KBM-7 (cell line): ENCODE measurements around the gene ALG2.

Experiments
- DNase-seq: peaks from one replicate; pipeline ENCODE4 v3.0.0-alpha.2; 2015
- in situ Hi-C: fragments of 300-500 bp; cut with MboI; formaldehyde crosslinking; loops from 2 replicates; pipeline ENCODE4 v1.14.3; 2020; ENCODE audit warnings: low sequenced_read_pairs, low pct_unique_long_range_greater_than_20kb, mixed read lengths

Gene ALG2

DNA sequence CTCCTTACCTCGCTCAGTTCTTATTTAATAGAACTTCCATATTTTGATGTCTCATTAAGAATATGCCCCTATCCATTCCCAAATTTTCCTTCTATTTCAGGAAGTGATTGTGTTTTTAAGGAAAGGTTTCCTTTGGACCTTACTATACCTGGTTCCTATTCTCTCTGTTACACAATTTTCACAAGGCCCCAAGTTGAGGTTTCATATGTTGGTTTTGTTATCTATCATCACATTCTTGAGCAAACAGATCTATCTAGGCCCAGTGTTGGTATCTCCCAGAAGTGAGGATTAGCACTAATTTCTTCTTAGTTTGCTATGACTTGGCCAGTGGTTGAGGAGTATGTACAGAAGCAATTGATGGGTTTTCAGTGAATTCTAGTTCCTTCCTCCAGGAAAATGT, 41.5 kb downstream of the ALG2 start:
- in situ Hi-C loops = loop anchor here (25.0 kb wide), 1 partner anchor 832 kb away; no protein-coding TSS in a partner anchor
- DNase-seq = no peak

DNA sequence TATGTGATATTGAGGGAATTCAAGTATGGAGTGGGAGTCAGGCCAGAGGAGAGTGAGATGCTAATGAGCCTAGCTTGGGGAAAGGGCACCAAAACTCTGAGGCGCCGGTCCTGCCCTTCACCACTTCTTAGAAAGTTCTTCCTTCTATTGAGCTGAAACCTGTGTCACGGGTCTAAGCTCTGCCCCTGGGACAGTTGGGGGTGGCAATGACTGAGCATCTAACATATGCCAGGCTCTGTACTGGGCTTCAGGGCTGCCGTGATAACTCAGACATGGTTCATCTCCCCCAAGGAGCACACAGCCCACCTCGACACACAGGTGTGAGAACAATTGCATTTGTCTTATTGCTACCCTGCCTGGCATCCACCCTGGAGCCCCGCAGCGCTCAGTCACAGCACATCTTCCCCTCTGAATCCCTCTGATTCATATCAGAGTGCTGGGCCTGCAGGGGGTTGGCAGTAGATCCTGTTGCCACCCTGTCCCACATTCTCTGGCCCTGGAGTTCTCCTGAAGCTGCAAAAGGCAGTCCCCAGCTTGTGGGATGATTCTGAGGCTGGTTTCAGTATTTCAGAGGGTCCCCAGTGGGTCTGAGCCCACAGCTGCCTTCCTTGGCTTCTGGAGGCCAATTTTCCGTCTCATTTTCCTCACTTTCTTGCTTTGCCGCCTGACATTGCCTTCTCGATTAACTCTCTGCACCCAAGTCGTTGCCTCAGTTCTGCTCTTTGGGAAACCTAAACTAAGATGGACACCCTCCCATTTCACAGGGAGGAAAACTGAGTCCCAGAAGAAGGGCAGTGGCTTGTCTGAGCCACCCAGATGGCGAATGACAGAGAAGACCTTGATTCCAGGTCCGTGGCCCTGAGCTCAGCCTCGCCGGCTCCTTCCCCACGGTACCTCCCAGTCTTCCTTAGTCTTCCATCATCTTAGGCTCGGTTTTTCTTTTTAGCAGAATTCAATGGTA, 42.5 kb downstream of the ALG2 start:
- in situ Hi-C loops = loop anchor here (25.0 kb wide), 1 partner anchor 833 kb away; no protein-coding TSS in a partner anchor
- no peak for DNase-seq

DNA sequence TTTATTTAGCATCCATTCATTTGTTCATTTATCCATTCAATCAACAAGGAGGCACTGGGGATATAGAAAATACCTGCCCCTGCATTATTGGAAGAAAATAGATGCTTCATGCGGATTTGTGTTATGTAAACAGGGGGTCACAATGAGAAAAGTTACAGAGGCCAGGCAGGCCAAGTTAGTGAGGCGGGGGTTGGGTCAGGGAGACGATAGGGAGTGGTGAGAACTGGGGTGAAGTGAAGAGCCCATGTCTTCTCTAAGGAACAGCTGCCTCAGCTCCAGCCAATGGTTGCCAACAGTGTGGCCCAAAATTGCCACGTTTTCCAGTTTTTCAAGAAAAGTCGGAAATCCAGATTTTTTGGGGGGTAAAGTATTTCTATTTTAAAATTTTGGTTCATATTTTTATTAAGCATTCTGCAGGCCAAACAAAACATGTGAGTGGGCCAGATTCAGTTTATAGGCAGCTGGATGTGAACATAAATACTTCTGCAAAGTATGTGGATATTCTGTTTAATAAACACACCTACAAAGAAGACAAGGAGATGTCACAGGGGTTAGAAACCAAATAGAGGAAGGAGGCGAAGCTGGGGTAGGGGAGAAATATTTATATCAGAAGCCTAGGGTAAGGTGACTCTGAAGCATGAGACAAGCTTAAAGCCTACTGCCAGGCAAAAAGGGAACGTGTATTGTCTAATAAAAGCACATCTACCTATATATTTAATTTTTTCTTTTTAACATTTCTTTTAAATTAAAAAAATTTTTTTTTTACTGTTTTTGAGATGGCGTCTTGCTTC, 44.0 kb downstream of the ALG2 start:
- DNase-seq = no peak
- in situ Hi-C loops = loop anchor here (25.0 kb wide), 1 partner anchor 835 kb away; no protein-coding TSS in a partner anchor

DNA sequence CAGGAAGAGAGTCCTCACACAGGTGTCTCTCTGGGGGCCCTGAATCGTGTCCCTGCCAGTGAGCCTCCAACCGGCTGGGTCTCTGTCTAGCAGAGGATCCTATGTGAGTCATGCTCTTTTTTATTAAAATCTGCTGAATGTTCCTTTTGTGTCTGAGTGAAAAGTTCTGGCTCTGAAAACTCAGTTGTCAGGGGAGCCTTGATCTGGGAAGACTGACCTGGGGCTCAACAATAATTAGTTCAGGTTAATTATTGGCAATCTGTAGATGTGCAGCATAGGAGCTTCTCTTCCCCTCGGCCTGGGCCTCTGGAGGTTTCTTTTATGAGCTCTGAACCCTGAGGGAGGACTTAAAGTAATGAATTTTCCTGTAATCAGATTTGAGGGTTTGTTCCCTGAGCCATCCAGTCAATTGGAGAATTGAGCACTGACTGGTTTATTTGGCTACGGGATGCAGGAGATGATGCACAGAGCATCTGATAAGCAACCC, 45.2 kb downstream of the ALG2 start:
- DNase-seq = no peak
- in situ Hi-C loops = loop anchor here (25.0 kb wide), 1 partner anchor 836 kb away; no protein-coding TSS in a partner anchor

DNA sequence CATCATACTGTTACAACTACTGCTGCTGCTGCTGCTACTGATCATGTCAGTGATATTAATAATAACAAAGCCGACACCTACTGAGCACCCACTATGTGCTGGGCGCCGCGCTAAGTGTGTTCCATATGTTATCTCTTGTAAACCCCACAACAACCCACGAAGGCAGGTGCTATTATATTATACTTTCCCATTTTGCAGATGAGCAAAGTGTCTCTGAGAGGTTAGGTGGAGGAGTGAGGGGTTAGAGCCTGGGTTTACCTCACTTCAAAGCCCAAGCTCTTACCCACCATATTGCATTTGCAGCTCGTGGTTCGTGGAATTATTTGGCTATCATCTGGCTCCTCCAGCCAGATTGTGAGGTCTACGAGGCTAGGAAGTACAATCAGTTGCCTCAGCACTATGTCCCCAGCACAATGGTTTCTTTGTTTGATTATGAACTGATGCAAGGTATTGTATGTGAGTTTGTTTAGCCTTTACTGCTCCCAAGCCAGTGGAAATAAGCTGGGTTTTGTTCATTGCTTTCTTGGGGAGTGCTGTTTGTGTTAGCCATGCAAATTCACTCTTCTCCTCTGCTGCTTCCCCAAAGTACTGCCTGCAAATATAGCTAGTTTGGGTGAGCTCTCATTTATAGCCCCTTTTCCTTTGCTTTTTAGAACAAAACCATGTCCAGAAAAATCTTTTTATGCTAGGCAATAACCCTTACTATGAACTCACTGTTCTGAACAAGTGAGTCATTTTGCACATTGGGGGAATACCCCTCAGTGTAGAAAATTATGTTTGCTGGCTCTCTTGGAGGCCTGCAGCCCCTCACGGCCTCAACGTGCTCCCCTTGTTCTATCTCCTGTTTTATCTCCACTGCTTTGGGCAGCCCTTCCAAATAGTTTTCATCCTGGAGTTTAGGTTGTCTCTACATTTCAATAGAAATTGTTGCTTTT, 47.9 kb downstream of the ALG2 start:
- DNase-seq = no peak
- in situ Hi-C loops = no loop called here

DNA sequence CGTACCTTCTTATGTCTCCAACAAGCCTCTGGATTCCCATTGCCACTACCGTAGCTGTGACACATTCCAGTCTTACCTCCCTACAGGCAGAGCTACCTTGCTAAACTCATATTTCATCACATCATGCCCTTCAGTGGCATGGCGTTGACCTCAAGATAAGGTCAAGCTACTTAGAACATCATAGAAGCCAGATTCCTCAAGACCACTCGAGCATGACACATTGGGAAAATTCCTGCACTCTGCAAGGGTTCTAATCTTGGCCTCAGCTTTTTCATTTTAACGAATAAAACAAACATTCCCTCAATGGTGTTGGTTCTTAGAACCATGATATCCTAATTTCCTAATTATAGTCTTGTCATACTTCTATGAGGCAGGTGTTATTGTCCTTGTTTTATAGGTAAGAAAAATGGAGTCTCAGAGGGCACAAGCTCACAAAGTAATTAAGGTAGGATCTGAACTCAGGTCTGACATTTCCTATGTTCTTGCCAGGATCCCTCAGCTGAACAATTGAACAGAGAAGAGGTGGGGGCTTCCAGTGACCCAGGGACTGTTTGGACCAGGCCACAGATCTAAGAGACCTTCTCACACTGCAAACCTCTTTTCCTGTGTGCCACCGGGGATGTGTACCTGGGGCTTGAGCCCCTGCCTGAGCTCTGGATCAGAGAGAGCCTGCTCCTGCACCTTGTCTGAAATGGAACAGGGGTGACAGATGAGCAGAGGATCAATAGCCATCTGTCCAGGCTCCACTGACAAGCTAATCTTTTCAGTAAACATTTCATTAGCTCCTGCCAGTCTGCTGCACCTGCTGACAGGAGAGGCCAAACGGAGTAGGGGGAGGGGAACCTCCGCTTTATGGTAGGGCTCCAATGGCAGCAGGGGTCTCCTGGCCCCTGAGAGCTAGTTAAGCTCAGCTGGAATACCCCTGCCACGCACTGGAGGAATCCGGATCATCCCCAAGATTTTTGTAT, 49.3 kb downstream of the ALG2 start:
- in situ Hi-C loops = no loop called here
- no peak for DNase-seq

DNA sequence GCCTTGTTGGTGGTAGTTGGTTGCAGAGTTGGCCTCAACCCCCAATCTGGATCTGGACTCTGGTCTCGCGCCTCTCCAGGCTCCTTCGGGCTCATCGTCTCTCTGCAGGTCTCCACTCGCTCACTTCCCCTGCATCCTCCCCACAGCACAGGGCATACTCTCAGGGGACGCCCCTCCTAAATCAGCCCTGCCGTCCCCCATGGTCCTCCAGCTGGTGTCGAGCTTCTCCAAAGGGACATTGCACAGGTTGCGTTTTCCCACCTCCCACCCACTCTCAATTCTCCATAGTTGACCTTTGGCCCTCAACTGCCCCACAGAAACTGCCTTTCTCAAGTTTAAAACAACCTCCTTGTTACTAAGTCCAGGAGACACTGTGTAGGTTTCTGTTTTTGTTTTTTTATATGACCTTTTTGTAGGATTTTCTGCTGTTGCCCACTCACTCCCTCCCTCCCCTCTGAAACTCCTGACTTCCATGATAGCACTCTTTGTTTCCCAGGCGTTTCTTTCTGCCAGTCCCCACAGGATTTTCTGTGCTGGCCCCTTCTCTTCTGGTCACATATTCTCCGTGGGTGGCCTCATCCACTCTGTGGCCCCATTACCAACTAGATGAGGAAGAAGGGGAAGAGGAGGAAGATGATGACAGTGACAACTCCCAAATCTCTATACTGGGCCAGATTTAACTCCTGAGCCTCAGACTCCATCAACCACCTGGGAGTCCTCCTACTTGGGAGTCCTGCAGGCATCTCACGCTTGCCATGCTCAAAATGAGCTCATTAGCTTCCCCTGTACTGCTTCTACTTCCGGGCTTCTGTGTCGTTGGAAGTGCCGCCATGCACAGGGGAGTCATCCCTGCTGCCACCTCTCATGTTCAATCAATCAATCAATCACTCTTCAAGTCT, 50.3 kb downstream of the ALG2 start:
- in situ Hi-C loops = no loop called here

DNA sequence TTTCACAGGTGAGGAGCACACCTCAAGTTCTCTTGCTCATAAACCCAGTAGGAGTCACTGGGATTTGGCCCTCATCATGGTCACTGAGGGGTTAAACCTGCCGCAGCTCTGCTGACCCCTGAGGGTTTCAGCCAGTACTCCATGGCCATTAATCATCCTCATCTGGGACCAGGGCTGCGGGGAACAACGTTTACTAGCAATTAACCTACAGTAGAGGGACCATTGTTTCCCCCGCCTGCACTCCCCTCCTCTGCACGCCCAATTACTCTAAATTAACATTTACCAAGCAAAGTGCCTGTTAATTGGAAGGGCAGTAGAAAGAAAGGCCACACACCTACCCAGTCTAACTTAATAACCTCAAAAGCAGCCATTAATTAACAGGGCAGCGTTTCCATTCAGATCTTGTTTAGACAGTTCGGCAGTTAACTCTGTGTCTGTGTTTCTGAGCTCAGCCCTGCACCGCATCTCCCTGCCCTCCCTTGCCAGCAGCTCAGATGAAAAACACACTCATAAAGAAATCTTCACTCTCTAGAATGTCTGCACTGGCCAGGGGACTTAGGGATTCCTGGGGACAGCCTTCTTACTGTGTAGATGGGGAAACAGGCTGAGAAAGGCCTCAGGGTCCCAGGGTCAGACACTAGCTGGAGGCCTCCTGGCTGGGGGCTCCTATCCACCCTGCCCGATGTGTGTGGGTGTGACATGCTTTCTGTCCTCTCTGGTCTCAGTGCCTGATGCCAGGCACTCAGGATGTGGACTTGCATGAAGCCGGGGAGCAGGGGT, 51.6 kb downstream of the ALG2 start:
- no peak for DNase-seq
- in situ Hi-C loops = no loop called here

More for the DNA sequence above, 50.3 kb downstream of the ALG2 start:
- DNase-seq = no peak

DNA sequence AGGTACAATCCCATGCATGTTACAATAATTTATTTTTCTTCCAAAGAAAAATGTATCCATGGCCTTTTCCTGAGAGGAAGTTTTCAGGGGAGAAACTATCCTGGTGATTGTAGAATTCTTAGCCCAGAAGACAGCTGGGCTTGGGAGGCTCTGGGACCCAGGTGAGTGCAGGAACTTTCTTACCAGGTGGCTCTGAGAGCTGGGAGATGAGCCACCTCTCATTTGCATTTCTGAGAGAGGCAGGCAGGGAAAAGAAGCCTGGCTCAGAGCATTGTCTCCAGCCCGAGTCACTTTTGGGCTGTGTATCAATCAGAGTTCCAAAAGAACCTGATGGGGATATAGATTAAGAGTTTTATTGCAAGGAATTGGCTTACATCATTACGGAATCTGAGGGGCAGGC, 52.7 kb downstream of the ALG2 start:
- in situ Hi-C loops = no loop called here
- DNase-seq = no peak

DNA sequence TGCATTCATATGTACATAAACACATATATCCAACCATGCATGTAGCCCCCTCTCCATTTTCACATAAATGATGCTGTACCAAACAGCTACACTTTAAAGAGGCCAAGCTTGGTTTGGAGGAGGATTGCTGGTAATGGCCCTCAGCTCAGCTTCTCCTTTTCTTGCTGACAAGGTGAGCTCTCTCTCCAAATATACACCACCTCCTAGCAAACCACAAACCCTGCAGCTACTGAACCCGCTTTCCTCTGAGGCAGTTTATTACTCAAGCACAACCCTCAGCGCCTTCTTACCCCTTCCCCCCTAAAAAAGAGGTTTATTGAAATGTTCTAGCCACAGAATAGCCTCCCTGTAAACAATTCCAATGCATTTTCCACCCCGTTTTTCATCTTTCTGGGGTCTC, 54.0 kb downstream of the ALG2 start:
- DNase-seq = peak; percentile 26
- in situ Hi-C loops = no loop called here

DNA sequence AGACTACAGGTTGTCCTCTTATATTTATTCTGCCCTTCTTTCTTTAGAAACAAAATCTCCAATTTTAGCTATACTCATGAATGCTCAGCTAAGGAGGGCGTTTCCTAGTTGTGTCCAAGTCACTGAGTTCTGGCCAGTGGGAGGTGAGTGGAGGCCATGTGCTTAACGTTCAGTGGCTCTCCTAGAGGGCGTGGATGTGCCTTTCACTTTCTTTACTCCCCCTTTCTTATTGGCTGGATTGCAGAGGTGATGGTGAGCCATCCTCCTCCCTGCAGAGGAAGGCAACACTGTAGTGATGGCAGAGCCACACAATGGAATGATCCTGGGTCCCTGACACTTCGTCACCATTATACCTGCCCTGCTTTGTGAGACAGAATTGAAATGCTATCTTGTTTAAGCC, 54.6 kb downstream of the ALG2 start:
- no peak for DNase-seq
- in situ Hi-C loops = no loop called here
